PC-9 (cell line): ENCODE results near the gene HSPA4L.

ENCODE experiments used
- CTCF ChIP-seq: fragments of 200-600 bp; sonication (generic); conservative IDR thresholded peaks from 2 replicates; pipeline ENCODE4 v1.6.1; 2017; ENCODE audit warnings: mixed run types, antibody characterized with exemption, mild to moderate bottlenecking, moderate library complexity
- EZH2 ChIP-seq: fragments of 200-600 bp; sonication (generic); IDR thresholded peaks from 2 replicates; pipeline ENCODE4 v1.8.0; 2017; ENCODE audit warnings: antibody characterized with exemption, low read depth

DNA sequence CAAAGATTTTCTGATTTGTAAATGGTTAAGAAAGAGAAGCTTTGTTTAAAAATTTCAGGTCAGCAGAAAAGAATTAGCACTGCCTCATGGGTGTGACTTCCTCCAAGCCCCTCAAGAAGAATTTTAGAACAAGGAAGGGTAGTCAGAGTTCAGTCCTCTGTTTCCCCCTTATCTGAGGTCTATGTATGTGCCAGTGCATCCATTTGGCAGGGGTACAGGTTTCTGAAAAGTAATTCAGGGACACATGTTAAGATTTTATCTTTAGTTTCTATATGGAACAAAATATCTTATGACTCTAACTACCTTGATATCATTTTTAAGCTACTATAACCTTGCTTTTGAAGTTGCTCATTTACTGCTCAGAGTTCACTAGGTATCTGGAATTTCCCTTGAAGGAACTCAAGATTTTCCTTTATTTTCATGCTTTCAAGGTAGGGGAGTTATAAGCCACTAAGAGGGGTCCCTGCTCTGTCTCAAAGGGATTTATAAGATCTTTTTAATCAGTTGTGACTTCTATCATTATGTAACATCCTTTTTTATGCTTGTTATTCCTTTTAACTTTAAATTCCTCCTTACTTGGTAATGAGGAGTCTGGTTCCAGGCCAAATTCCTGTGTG is 74.2 kb downstream of the HSPA4L start:
- no peak for TF ChIP-seq CTCF
- TF ChIP-seq EZH2 = no peak
